ACC112 (cell line): ENCODE measurements around the gene LSM4.

Experiments
- H2AFZ ChIP-seq: fragments of 200-600 bp; sonication (generic); one replicate; pipeline ENCODE4 v1.6.0; 2017; ENCODE audit warnings: antibody characterized with exemption, low read length; ENCODE audit not compliant: unreplicated experiment
- H3K27ac ChIP-seq: fragments of 200-600 bp; sonication (generic); 2 replicates; pipeline ENCODE4 v1.5.1; 2014; ENCODE audit warnings: low read depth, mild to moderate bottlenecking, antibody characterized with exemption, low read length, moderate library complexity
- H3K27me3 ChIP-seq: fragments of 200-600 bp; sonication (generic); 2 replicates; pipeline ENCODE4 v1.6.1; 2014; ENCODE audit warnings: mild to moderate bottlenecking, antibody characterized with exemption, low read length, moderate library complexity, mixed read lengths; ENCODE audit not compliant: insufficient read depth
- H3K36me3 ChIP-seq: fragments of 200-600 bp; sonication (generic); 2 replicates; pipeline ENCODE4 v1.6.1; 2016; ENCODE audit warnings: mild to moderate bottlenecking, antibody characterized with exemption, low read length, moderate library complexity, mixed read lengths; ENCODE audit not compliant: insufficient read depth
- H3K4me1 ChIP-seq: fragments of 200-600 bp; sonication (generic); one replicate; pipeline ENCODE4 v1.6.1; 2016; ENCODE audit warnings: low read length, mixed read lengths; ENCODE audit not compliant: insufficient read depth, unreplicated experiment, control insufficient read depth
- H3K4me3 ChIP-seq: fragments of 200-600 bp; sonication (generic); 2 replicates; pipeline ENCODE4 v1.5.1; 2014; ENCODE audit warnings: mild to moderate bottlenecking, low read depth, low read length
- H3K79me2 ChIP-seq: fragments of 200-600 bp; sonication (generic); one replicate; pipeline ENCODE4 v1.6.0; 2016; ENCODE audit warnings: low read length; ENCODE audit not compliant: control insufficient read depth, unreplicated experiment, insufficient read depth

LSM4 gene

DNA sequence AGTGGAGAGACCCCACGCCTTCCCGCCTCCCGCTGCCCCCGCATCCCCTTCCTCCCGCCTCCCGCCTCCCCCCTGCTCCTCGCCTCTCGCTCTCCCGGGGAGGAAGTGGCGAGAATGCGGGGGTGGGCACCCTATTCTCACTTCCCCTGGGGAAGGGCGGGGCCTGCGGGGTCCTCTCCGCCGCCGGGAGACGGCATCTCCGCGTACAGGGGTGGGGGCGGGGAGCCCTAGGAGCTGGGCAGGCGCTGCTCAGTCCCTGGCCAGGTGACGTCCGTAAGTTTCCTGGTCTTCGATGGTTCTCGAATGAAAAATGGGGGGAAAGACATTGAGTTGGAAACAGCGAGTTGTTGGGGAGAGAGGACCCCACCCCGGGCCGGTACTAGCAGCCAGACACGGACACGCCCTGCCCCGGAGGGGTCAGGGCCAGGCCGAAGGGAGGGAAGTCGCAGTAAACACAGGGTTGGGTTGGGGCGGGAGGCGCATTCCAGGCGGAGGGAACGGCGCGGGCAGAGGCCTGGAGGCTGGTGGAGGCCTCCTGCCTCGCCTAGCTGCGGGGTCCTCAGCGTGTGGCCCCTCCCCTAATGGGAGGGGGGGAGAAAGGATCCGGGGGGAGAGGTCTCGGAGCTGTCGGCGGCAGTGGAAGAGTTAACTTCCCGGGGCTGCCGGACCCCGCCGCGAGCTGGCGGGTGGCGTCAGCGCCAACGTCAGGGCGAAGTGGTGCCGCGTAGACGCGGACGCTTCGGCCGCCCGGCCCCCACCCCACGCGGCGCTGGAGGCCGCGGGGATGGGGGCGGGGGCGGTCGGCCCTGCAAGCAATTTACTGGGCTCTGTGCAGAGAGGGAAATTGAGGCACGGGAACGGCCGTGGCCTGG lies 31.1 kb downstream of the LSM4 start:
- no peaks in the 10 kb centered on the region for H3K27me3 ChIP-seq
- no peaks in the 10 kb centered on the region for H3K79me2 ChIP-seq
- peak overlapping the region; percentile 92 for H3K27ac ChIP-seq
- peaks cover 11% of the 10 kb centered on the region for H3K4me1 ChIP-seq
- peak overlapping the region; percentile 72 for H2AFZ ChIP-seq
- no peaks in the 10 kb centered on the region for H3K36me3 ChIP-seq
- H3K4me3 ChIP-seq: peak overlapping the region; percentile 80

- Histone ChIP-seq H3K4me3 (peak overlapping the region; percentile 80), H3K36me3 (no peaks in the 10 kb centered on the region), H3K27ac (peak overlapping the region; percentile 92; the same call in 1 of the 2 replicates), H3K4me1 (peaks cover 11% of the 10 kb centered on the region), H3K79me2 (no peaks in the 10 kb centered on the region), H2AFZ (no peak overlapping the region), H3K27me3 (no peaks in the 10 kb centered on the region)
Observed at GRCh38 chr19:18291019-18291524, 31.8 kb downstream of the LSM4 start.

GRCh38 chr19:18290302-18291018 lies 32.4 kb downstream of the LSM4 start:
- Histone ChIP-seq H3K79me2 (no peaks in the 10 kb centered on the region), H3K36me3 (no peaks in the 10 kb centered on the region), H3K27me3 (no peaks in the 10 kb centered on the region), H2AFZ (no peak overlapping the region), H3K4me1 (peaks cover 11% of the 10 kb centered on the region), H3K4me3 (no peak overlapping the region), H3K27ac (no peak overlapping the region)

DNA sequence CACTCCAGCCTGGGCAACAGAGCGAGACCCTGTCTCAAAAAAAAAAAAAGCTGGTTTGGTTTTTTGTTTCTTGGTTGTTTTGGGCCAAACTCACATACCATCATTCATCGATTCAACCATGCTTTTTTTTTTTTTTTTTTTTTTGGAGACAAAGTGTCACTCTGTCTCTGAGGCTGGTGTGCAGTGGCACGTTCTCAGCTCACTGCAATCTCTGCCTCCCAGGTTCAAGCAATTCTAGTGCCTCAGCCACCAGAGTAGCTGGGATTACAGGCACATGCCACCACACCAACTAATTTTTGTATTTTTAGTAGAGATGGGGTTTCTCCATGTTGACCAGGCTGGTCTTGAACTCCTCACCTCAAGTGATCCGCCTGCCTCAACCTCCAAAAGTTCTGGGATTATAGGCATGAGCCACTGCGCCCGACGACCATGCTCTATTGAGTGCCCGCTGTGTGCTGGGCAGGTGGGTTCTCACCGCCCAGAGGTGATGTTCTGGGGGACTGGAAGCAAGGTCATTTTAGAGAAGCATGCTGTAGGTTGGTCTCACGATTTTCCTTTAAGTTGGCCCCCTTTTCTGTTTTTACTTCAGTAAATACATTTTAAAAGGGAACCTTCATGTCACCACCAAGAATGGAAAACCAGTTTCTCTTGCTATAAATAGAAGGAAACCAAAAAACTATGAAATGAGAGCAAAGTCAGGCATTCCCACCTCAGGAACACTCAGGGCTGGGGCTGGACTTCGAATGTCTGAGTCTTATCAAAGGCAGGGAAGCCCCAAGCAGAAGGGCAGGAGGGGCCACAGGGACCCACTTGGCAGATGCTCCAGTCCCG lies 33.2 kb downstream of the LSM4 start:
- H3K27me3 ChIP-seq: no peaks in the 10 kb centered on the region
- H2AFZ ChIP-seq: no peak overlapping the region
- no peak overlapping the region for H3K4me3 ChIP-seq
- H3K27ac ChIP-seq: no peak overlapping the region
- H3K79me2 ChIP-seq: no peaks in the 10 kb centered on the region
- H3K36me3 ChIP-seq: no peaks in the 10 kb centered on the region
- H3K4me1 ChIP-seq: peaks cover 11% of the 10 kb centered on the region

- Histone ChIP-seq H3K27me3 (no peaks in the 10 kb centered on the region), H3K27ac (no peak overlapping the region), H3K79me2 (no peaks in the 10 kb centered on the region), H2AFZ (no peak overlapping the region), H3K36me3 (no peaks in the 10 kb centered on the region), H3K4me3 (no peak overlapping the region), H3K4me1 (peaks cover 10% of the 10 kb centered on the region)
Observed at GRCh38 chr19:18287836-18288772, 34.8 kb downstream of the LSM4 start.

- Histone ChIP-seq H3K79me2 (no peaks in the 10 kb centered on the region), H3K4me3 (no peak overlapping the region), H3K4me1 (peaks cover 17% of the 10 kb centered on the region), H3K27me3 (no peaks in the 10 kb centered on the region), H3K27ac (no peak overlapping the region), H3K36me3 (no peaks in the 10 kb centered on the region), H2AFZ (no peak overlapping the region)
Observed at GRCh38 chr19:18286973-18287635, 35.8 kb downstream of the LSM4 start.

DNA sequence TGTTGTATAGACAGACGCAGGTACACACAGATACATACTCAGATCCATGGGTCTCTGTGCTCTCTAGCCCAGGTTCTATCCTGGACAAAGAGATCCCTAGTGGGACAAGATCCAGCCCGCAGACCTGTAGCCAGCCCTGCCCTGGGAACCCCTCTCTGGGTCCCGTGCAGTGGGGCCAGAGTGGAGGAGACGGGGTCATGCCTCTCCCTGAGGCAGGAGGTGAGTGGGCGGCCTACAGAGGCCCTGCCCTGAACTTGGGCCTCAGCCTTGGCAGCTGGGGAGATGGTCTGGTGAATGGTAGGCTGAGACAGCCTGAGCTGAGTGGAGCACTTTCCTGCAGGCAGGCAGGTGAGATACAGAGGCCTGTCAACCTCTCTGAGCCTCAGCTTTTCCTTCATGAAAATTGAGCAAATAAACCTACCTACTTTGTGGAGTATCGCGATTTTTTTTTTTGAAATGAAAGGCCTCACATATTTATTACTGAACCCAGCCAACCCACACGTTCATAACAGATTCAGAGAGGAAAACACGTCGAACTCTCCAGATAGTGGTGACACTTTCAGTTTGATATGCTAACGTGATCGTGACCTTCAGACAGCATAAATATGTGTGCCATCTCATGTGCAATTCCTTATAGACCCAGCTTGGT lies 38.0 kb downstream of the LSM4 start:
- Histone ChIP-seq H3K27me3 (no peaks in the 10 kb centered on the region), H3K36me3 (no peaks in the 10 kb centered on the region), H3K27ac (no peak overlapping the region), H3K79me2 (peaks cover 11% of the 10 kb centered on the region), H3K4me1 (peaks cover 10% of the 10 kb centered on the region), H3K4me3 (no peak overlapping the region), H2AFZ (no peak overlapping the region)

DNA sequence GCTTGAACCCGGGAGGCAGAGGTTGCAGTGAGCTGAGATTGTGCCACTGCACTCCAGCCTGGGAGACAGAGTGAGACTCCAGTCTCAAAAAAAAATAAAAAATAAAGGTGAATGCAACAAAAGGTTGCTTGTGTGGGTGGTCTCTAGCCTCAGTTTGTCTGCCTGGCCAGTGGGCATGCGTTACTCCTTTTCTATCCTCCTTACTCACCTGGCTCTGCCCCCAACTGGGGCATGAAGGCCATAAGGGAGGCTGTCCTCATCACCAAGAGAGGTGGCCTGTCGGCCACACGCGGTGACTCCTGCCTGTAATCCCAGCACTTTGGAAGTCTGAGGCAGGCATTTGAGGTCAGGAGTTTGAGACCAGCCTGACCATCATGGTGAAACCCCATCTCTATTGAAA lies 39.5 kb downstream of the LSM4 start:
- Histone ChIP-seq H3K4me1 (peaks cover 18% of the 10 kb centered on the region), H3K36me3 (peaks cover 5% of the 10 kb centered on the region; the same call in 1 of the 2 replicates), H2AFZ (no peak overlapping the region), H3K27ac (no peak overlapping the region), H3K79me2 (peaks cover 20% of the 10 kb centered on the region), H3K4me3 (no peak overlapping the region), H3K27me3 (no peaks in the 10 kb centered on the region)

GRCh38 chr19:18282788-18283141 lies 40.1 kb downstream of the LSM4 start:
- H2AFZ ChIP-seq: no peak overlapping the region
- peaks cover 18% of the 10 kb centered on the region for H3K4me1 ChIP-seq
- H3K27ac ChIP-seq: peak overlapping the region; percentile 100
- H3K4me3 ChIP-seq: peak overlapping the region; percentile 76
- no peaks in the 10 kb centered on the region for H3K27me3 ChIP-seq
- H3K36me3 ChIP-seq: peaks cover 5% of the 10 kb centered on the region; the same call in 1 of the 2 replicates
- peaks cover 24% of the 10 kb centered on the region for H3K79me2 ChIP-seq
